Activated CD4-positive, alpha-beta T cell treated with anti-CD3 and anti-CD28 coated beads, Interleukin-10, Interleukin-2, amounts not matched to agents 100 ng/mL and 50 ng/mL, durations not matched to agents 16 hours and 8 hours (primary cell): ENCODE results near the gene REPS2.

Experiments
- DNase-seq: peaks from one replicate; pipeline ENCODE4 v3.0.0-alpha.2; 2020

Gene REPS2

DNA sequence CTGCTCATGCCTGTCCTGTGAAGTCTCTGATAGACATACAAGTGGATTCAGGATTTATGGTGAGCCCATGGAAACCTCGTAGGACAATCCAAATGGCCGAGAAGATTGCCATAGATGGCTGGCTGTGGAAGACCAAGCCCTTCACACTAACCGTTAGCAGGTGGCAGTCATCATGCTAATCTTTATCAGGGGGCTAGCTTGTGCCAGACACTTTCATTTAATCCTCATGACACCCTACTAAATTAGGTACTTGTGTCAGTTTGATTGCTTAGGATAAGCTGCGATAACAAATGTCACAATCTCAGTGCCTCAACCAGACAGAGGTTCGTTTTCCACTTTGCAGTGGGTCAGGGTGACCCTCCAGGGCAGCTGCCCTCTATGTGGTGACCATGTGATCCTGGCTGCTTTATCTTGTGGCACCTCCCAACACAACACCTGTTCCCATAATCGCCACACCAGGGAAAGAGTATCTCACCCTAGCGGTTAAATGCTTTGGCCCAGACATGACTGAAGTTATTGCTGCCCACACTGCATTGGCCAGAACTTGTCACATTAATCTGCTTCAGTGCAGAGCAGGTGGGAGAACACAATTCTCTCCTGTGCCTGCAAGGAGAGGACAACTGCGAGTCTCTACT lies 60.8 kb downstream of the REPS2 start:
- no peak for DNase-seq

DNA sequence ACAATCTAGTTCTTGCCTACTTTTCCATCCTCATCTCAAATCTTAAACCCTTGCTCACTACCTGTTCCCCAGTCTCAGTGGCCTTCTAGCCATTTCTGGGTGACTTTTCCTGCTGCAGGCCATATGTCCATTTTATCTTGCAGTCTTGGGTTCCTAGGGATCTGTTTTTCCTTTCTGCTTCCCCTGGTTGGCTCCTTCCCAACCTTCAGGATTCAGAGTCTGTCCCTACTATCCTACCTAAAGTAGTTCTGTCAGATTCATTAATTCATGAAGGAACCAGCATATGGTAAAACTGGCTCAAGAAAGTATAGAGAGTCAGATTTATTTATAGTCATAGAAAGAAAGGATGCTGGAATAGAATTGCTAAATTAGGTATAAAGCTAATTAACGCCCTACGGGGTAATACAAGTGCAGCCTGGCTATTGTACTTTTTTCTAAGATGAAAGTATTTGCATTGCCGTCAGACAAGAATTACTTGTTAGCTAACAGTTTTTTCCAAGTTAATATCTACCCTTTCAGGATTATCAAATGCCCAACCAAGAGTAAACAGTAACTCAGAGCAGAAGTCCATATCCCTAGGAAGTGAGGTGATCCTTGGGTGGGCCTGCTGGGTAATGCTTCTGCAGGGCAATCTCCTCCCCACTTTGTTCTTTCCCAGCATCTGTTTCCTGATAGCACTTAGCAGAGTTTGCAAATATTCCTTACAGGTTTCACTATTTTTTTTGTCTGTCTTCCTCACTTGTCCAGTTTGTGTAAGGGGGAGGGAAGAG lies 63.6 kb downstream of the REPS2 start:
- no peak for DNase-seq

DNA sequence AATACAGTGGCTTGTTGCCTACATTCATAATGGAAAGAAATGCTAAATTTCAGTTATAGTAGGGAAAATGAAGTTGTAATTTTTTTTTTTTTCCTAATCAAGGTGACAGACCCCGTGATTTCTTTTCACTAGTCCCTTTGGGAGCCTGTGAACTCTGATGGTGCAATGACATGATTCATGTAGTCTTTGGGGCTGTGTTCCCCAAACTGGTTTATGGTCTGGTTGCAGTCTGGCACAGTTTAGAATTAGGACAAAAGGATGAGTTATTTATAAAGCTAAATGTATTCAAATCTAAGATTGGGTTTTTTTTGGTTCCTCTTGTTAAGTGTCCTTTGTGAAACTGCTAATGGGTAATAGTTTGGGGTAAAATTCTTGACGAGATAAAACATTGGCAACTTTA lies 66.0 kb downstream of the REPS2 start:
- no peak for DNase-seq

DNA sequence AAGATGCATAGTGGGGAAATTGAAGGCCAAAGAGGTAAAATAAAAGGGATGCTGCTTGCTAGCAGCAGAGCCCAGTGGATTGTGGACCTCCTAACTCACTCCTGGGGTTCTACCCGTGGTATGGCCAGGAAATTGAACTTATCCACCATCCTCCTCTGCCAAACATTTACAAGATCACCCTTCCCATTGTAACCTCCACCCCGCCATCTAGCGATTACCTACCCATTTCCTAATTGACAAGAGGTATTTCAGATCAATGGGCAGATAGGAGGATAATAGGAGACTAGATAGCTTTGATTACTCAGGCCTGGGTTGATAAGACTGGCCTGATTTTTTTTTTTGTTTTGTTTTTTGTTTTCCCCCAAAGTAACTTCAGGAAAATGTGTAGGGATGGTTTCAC lies 67.8 kb downstream of the REPS2 start:
- no peak for DNase-seq

DNA sequence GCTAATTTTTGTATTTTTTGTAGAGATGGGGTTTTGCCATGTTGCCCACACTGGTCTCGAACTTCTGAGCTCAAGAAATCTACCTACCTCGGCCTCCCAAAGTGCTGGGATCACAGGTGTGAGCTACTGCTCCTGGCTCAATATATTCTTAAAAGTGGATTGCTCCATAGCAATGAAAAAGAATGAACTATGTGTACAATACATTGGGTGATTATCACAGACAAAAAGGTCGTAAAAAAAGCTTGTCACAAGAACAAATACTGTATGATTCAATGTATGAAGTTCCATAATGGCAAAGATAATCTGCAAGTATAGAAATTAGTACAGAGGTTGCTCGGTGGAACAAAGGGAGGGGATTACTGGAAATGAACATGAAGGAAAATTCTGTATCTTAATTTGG lies 70.7 kb downstream of the REPS2 start:
- no peak for DNase-seq

DNA sequence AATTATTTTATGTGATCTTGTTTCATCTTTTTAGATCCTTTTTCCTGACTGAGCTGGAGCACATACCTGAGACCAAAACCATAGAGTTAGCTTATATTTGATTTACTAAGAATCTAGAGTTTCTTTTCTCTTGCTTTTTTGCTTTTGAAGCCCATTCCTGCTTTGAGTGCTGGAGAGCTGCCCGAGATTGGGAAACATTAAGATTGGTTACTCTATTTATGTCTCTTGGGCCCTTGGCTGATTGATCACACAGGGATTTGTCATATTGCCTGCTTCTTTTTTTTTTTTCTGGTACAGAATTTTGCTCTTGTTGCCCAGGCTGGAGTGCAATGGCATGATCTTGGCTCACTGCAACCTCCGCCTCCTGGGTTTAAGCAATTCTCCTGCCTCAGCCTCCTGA lies 73.9 kb downstream of the REPS2 start:
- DNase-seq: no peak

DNA sequence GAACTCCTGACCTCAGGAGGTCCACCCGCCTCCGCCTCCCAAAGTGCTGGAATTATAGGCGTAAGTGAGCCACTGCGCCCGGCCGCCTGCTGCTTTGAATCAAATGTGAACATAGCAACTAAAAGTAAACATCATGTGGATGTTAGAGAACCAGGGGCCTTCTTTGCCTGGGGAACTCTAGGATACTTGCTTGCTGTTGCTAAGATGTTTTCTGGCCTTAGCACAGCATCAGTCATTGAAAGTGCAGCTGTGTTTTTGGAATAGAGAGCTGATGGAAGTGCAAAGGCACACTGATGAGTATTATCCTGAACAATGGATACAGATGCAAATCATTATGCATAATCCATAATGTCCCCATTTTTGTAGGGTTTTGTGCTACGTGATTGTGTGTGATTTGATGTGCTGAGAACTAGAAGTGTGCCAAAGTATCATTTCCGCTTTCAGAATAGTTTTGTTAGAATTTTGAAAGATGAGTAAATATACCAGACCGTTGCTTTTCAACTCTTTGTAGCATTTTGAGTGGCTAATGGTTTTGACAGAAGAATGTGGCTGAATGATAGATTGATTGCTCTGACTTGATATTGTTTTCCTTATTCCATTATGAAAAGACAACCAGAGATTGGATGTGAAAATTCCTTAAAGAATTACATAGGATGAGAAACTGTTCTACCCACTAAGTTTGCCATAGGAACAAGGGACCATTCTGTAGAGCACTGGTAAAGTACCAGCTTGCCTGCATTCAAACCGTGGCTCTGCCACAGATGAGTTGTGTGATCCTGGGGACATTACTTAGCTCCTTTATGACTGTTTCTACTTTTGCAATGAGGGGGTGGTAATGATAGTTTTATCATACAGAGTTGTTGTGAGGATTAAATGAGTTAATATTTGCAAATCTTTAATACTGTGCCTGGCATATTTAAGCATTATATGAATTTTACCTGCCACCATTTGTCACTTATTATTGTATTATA lies 74.7 kb downstream of the REPS2 start:
- DNase-seq: no peak

DNA sequence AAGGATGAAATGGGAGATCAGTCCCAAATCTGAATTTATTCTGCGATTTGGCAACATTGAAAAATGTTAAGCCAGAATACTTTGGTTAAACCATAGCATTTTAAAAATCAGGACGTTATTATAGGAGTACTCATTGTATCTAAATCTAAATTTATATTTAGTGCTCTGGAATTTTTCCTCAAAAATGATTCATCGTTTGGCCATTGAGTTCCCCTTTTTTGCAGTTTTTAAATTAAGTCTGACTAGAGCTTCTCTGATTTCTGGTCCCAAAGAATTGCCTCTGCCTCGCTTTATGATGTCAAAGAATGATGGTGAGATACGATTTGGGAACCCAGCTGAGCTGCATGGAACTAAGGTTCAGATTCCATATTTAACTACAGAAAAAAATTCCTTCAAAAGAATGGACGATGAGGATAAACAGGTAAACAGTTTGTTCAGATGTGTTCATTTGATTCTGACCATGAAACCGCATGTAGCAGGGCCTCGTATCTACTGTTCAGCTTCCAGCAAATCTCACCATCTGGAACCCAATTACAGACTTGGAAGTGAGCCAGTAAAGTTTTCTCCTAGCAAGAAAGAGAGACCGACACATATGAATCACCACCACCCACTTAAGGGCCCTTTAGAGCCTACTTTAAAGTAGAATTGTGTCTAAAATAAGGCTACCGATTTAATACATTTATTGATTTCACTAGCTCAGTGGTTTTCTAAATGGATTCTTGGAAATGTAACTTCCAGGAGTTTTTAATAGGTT lies 75.6 kb downstream of the REPS2 start:
- no peak for DNase-seq

DNA sequence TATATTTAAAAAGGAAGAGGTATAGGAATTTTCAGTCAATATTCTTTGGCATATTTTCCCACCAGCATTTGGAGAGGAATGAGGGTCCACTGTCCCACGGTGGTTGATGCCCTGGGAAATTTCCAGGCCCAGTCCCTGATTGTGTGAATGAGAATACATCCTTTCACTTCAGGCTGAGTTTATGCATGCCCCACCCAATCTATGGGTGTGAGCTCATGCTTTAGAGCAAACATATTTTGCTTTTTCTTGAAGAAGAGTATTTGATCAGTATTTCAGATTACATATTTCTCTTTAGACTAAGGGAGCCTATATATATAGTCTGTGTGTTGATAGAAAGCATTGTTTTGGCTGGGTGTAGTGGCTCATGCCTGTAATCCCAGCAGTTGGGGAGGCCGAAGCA lies 77.2 kb downstream of the REPS2 start:
- DNase-seq: no peak

DNA sequence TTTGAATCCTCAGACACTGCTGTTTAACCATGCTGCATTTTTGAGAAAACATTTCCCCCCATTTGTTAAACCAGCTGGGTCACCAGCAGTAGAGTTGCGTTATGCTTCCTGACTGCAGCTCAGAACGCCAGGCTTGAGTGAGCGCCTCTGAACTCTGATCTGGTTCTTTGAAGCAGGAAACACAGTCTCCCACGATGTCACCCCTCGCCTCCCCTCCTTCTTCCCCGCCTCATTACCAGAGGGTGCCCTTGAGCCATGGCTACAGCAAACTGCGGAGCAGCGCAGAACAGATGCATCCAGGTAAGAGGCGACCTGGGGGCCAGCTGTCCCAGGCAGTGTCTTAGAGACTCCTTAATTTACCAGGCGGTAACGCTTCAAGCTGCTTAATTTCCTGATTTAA lies 78.4 kb downstream of the REPS2 start:
- DNase-seq: no peak

DNA sequence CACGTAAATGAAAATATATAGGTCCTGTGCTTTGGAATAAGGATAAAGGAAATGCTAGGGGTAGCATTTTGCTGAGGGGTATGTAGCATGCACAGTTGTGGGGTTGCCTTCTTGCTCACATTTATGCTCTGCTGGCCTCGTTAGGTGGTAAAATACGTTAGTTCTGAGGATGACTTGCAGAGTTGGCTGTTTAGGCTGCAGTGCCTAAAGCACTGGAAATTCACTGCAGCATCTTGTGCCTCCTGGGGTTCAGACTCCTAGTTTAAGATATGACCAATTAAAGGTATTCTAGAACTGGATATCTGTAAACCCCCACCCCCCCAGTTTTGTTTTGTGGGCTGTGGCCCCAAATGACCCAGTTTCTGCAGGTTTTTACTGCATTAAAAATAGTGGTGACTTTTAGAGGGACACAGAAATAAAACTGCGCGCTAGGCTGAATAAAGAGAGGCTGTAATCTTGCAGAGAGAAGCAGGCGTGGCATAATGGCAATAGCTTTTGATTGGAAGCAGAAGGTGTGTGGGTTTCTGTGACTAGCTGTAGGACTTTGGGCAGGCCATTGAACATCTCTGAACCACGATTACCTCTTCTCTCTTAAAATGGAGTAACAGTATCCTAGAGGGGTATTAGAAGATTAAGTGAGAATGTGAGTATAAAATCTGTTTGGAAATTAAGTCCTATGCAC lies 79.3 kb downstream of the REPS2 start:
- no peak for DNase-seq

DNA sequence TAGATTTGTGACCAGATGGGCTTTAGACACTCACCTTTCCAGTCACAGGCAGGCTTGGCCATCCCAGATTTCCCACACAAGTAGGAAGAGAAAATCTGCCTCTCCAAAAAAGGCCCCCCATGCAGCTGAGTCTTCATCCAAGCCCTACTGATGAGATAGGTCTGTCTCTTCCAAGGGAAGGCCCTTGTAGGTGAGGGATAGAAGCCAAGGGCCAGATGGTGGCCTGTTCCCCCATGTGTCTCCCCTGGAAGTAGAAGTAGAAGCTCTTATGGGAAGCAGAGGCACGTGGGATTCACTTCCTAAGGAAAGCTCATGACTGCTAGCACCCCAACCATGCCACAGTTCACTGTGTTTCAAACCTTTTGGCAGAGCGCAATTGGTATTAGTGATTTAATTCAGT lies 81.5 kb downstream of the REPS2 start:
- DNase-seq: no peak

DNA sequence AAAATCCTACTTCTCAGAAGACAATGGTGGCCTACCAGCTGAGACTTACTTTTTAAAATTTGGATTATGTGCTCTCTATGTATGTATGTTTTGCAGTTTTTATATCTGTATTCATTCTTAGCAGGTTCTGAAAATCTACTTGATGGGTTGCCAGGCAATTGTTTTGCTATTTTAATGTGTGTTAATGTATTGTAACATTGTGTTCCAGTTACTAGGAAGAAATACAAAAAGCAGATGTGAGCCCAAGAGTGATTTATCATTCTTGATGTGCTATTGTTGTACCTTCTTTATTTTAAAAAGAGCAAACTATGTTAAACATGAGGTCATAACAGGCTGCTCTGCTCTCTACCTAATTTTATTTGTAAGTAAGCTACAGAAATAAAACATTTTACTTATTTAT lies 81.9 kb downstream of the REPS2 start:
- no peak for DNase-seq

DNA sequence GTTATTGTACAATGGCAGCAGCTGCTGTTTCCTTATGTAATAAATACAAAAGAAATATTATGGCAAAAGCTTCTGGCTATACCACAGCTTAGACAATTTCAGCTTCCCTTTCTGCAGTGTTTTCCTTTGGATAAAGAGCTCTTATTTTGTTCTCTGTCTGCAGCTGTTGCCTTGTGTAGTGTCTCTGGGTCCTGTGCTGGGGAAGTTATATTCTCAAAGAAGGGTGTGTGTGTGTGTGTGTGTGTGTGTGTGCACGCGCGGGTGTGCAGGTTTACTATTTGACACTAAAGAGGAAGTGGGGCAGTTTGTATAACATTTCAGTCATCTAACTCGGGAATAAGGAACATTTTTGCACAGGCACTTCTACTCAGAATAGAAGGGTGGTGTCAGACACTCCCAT lies 83.6 kb downstream of the REPS2 start:
- DNase-seq: no peak

DNA sequence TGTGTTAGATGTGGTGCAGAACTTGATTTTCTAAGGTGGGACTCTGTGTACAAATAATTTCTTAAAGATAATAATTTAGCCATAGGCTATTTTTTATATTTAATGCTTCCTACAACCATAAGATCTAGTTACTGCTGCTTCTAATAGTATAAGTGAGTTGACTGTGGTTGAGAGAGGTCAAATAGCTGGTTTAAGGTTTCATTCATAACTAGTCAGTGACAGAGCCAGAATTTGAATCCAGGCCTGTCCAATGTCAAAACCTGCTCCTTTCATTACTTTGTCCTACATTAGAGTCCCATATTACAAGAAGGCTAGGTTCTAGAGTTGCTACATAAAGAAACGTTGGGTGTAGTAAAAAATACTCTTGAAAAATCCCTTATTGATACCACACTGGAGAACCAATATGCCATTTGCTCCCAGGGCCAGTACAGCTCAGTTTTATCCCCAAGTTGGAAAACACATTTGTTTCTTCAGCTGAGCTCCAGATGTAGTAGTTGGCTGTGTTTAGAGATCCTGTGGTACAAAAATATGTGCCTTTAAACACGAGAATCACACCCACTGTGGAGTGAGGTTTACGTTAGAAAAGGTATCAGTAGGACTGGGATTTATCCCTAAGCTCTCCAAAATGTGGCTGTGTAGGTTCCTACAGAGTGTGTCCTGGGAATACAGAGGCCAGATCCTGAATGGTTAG lies 84.3 kb downstream of the REPS2 start:
- no peak for DNase-seq

DNA sequence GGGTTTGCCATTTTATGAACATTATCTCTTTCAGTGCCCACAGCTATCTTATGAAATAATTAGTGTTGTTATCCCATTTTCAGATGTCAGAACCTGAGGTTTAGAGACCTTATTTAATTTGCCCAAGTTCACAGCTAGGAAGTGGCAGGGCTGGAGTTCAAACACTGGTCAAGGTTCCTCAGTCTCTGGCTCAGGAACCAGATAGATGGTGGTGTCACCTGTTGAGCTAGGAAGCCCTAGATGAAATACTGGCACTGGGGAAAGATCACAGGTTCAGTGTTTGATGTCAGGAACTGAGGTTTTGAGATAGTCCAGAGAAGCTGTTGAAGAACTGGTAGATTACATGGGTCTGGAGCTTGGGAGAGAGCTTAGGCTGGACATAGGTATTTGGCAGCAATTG lies 85.4 kb downstream of the REPS2 start:
- no peak for DNase-seq

DNA sequence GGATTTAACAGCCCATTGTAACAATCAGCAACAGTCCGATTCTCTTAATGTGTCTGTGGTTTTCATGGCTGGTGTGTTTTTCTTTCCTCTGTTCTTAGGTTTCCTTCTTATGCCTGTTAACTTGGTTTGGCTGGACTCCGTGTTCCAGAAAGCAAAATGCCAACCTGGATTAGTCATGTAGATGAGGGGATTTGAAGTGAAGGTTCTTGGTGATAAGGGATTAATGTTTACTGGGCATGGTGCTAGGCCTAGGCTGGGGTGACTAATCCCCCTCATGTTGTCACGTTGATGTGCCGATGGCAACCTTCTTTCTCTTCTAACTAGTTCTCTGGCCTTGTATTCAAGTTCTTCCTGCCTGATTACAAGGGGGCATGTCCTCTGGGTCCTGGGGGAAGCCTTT lies 85.9 kb downstream of the REPS2 start:
- DNase-seq: no peak

DNA sequence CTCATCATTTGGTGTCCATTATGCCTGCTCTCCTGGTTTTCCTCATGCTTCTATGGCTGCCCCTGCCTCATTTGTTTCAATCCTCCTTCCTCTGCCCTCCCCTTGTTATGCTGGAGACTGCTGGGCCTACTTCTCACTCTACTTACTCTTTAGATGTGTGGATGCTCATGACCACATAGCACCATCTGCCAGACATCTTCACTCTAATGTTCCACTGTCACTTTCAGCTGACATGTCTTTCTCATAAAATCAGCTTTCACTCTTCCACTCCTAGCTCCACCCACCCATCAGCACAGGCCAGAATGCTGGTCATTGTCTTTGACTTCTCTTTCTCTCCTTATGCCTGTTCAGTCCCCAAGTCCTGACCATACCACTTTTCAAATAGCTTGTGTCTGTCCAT lies 86.8 kb downstream of the REPS2 start:
- DNase-seq: no peak

DNA sequence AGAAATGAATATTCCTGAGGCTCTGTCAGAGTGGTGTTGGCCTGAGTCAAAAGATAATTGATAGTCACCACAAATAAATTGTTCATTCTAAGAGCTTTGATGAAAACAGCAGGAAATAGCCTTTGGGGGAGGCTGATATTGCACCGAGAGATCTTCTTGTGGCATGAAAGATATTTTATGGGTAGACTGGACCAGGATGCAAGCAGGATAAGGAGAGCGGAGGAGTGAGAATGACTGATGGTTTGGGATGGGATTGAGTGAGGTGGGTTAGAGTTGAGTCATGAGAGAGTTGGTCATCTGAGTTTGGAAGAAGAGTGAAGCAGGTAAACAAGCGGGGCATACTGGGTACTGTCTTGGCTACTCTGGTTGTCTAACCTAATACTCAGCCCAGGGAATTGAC lies 88.7 kb downstream of the REPS2 start:
- no peak for DNase-seq

DNA sequence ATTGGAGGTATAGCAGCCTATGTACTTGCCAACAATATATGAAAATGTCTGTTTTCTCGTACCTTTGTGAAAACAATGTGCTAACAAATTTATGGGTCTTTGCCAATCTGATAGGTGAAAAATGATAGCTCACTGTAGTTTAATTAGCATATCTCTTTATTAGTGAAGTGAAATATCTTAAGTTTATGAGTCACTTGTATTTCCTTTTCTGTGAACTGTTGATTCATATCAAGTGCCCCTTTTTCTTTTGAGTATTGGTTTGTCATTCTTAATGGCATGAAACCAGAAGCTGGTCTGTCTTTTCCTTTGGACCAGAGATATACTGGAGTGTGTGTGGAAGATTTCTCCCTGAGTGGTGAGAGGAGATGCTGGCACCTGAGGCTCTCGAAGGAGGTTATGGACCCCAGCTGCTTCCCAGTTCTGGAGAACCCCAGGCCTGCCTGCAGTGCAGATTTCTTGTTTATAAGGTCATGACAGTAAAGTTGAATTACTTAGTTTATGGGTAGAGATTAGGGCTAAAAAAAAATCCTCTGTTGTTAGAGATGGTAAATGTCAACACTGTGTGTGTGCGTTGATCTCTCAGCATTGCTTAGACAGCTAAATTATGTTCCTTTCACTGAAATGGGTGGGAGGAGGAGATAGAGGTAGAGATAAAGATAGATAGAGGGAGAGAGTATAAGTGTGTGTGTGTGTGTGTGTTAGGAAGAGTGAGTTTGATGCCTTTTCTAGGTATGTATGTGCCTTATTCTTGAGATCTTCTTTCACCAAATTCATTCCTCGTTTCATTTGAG lies 89.9 kb downstream of the REPS2 start:
- DNase-seq: no peak

DNA sequence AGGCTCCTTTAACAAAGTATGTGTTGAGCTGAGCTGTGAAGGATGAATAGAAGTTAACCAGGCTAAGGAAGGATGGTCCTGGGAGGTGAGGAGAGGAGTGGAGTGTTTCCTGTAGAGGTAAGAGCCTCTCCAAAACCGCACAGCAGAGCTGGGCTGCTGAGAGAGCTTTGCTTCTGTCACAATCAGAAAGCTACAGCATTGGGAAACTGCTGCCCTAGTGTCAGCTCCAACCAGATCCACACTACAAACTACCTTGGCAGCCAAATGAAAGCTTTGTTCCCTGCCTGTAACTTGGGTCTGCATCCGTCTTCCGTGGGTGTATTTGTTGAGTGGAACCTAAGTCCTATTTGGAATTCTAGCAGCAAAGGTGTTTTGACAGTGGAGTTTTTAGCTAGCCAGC lies 91.8 kb downstream of the REPS2 start:
- DNase-seq: no peak
